GM18526 (cell line): ENCODE measurements around the gene RIC1.

ENCODE experiments used
- POLR2A ChIP-seq: IDR thresholded peaks from 3 replicates; pipeline ENCODE4 v1.6.1; 2011; ENCODE audit not compliant: insufficient read length; ENCODE audit errors: extremely low read depth

RIC1 gene

DNA sequence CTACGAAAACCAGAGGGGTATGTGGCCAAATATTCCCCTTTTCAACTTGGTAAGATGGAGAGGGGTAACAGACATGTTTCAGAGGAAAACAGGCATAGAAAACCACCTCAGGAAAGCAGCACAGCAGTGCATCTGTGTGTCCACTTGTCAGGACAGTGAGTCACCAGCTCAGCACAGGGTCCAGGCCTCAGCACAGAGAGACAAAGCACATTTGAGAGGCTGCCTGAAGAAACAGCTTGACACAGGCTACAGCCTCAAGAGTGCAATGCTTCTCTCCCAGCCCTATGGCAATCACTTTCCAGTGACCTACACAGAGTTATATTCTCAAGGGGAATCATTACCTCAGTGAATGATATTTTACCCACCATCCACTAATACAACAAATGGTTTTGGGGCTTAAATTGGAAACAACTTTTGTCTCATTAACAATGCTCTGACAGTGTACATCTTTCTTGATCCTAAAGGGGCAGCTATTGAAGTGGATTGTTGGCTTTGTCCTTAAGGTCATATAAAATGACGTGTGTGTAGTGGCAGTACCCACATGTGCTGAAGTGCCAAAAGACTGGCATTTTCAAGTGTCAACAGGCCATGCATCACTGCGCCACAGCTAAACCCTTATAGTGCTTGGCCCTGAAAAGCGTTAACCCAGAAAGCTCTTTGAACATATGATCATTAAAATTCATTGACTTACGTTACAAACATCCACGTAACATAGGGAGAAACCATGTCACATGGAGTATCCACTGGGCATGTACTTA is 157.6 kb downstream of the RIC1 start:
- TF ChIP-seq POLR2A, result no peak

DNA sequence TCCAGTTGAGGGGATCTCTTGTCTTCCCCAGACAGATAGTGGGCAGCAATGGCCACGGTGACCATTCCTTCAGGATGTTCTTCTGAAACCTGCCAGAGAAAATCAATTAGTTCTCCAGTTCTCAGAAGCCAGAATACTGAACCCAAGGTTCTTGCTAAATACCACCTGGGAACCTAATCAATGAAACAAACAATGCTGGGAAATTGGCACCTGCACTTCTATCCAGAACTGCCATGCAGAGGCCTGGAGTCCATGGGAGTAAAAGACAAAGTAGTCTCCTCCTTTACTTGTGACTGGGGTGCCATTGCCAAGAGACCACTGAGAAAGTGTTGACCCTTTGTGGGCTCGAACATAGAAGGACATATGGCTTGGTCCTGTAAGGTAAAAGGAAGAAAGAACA is 158.3 kb downstream of the RIC1 start:
- no peak for TF ChIP-seq POLR2A

DNA sequence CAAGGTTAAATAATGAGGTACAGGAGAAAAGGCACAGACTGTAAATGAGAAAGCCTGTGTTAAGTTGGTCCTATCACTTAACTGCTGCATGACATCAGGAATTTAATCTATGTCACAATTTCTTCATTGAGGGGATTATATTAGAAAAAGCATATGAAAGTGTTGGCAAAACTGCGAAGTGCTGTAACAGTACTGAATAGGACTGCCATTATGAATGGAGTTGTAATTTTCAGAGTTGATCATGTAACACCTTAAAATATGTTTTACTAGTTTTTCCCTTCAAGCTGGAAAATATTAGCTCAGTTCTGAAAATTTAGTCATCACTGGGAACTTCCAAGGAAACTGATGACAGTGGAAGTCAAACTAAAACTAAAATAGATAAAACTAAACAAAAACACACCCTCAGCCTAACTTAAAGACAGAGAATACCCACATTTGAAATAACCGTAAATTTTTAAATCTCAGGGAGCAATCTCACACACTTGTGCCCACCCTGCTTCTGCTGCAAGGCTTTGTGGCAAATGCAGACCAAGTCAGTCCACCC is 158.9 kb downstream of the RIC1 start:
- no peak for TF ChIP-seq POLR2A

DNA sequence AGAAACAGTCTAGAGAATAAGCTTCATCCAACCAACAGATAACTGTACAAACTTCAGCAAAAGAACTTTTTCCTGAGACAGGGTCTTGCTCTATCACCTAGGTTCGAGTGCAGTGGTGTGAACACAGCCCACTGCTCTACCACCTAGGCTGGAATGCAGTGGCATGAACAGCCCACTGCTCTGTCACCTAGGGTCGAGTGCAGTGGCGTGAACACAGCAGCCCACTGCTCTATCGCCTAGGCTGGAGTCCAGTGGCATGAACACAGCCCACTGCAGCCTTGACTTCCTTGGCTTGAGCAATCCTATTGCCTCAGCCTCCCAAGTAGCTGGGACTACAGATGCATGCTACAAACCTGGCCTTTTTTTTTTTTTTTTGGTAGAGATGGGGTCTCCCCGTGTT is 160.6 kb downstream of the RIC1 start:
- TF ChIP-seq POLR2A, result no peak

DNA sequence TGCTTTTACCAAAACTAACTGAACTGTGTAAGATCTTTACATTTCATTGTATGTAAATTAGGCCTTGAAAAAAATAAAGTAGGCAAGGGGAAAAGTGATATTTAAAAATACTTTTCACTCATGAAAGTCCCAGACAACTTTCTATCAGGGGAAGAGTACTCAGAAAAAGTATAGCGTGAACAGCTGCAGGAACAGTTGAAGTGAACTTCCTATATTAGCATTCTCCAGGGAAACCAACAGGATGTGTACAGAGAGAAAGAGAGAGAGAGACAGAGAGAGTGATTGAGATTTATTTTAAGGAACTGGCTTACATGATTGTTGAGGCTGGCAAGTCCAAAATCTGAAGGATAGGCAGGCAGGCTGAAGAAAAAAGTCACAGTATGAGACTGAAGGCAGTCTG is 162.0 kb downstream of the RIC1 start:
- TF ChIP-seq POLR2A, result no peak

DNA sequence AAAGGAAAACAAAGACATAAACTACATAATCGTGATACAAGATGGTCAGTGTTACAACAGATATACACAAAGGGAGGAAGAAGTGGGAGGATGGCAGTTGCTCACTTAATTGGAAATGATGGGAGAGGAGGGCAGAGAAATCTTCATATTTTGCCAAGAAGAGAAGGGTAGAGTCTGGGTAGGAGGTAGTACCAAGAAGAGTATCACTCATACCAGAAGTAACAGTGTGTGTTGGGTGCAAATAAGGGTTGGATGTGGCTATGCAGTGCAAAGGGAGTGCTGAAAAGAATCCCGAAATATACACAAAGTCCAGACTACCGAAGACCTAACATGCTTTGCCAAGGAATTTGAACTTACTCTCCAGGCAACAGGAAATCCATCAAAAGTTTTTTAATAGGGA is 163.0 kb downstream of the RIC1 start:
- TF ChIP-seq POLR2A, result no peak

DNA sequence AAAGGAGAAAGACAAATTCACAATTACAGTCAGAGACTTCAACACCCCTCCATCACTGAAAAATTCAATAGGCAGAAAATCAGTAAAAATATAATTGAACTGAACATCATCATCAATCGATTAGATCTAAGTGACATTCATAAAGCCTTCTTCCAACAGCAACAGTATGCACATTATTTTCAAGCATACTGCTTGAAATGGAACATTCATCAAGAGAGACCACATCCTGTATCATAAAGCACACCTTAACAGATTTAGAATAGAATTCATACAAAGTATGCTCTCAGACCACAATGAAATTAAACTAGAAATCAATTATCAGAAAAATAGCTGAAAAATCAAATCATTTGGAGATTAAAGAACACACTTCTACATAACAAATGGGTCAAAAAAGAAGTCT is 164.9 kb downstream of the RIC1 start:
- no peak for TF ChIP-seq POLR2A

DNA sequence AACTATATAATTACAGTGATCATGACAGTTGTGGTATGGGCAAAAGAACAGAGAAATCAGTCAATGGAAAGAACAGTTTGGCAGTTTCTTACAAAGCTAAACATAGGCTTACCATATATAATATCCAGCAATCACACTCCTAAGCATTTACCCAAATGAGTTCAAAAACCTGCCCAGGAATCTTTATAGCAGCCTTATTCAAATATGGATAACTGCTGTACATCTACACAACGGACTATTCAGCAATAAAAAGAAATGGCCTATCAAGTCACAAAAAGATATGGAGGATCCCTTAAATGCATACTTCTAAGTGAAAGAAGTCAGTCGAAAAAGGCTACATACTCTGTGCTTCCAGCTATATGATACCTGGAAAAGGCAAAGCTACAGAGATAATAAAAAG is 167.4 kb downstream of the RIC1 start:
- TF ChIP-seq POLR2A, result no peak

DNA sequence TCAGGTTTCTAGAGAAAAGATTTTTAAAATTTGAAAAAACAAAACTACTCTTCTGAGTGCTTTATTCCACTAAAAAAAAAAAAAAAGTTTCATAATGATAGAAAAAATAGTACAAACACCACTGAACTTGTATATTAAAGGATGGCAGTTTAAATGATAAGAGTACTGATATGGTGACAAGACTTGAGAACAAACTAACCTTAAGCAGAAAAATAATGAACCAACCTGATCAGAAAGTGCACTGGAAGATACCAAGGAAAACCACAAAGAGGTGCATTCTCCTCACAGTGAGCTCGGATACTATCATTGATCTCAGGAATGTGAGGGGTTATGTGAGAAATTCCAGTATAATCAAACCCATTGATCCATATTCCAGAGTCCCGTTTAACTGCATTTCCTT is 169.7 kb downstream of the RIC1 start:
- TF ChIP-seq POLR2A, result no peak

DNA sequence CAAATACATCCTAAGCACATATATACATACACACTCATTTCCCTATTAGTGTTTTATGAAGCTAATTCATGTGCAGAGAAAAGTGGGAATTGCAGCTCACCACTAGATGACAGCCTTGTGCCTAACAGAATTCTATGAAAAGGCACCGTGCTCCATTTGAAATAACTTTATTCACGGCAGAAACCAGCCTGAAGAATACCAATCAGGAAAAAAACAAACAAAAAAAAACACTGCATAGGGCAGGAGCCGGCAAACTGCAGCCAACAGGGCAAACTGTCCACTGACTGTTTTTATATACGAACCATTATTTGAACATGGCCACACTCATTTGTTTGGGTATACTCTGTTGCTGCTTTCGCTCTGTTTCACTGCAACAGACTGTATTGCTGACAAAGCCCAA is 170.4 kb downstream of the RIC1 start:
- no peak for TF ChIP-seq POLR2A

DNA sequence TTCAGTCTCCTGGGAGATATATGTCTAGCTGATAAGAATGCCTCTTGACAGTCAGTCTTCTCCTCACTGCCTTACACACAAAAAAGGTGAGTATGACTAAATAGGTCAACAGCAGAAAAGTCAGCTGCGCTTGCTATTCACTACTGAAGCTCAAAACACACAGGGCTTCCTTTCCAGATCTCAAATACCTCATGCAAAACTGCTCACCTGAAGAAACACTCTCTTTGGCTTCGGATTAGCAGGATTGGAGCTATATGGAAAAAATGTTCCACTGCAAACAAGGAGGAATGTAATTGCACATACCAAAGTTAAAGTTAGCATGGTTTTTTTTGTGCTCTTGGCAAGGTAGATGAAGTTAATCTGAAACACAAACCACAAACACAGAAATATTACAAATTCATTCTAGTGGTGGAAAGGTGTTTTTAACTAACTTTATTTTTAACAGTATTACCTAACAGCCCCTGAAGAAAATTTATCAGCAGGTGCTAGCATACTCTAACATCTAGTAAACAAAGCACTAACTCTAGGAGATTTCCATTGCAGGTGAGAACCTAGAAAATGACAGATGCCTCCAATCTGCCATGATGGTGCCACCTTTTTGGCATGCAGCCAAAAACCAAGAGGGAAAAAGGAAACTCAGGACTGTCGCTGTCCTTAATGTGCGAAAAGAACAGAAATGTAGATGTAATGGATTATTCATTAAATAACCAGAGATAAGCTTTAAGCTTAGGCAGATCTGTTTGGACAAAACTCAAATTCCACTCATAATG is 172.2 kb downstream of the RIC1 start:
- no peak for TF ChIP-seq POLR2A

DNA sequence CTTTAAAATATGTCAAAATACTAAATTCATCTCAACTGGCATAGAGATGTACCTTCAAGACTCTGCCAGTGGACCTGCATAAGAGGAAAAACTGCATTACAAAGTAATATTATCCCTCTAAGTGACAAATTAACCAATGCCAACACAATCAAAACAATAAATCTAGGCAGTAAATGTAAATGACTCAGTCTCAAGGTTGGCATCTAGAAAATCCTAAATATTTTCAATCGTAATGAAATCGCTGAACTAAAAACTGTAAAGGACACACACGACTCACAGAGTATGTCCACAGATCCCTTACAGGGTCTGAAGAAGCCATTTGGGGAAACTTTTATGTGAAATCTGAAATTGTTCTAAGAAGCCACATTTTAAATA is 172.8 kb downstream of the RIC1 start:
- TF ChIP-seq POLR2A, result no peak

DNA sequence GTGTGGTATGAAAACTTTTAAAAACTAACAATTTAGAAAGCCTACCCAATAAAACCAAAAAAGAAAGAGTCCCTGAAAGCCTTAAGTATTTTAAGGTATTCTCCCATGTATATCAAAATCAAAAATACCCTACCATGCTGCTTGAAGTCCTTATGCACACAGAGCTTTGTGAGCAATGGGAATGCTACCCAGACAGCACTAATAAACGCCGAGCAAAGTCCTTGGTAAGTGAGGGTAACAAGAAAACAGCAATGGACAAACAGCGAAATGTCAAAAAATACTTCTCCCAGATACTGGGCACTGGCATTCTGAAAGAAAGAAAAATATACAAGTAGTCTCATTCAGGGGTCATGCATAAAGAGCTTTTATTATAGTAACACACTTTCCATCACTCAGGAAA is 176.6 kb downstream of the RIC1 start:
- TF ChIP-seq POLR2A, result no peak

DNA sequence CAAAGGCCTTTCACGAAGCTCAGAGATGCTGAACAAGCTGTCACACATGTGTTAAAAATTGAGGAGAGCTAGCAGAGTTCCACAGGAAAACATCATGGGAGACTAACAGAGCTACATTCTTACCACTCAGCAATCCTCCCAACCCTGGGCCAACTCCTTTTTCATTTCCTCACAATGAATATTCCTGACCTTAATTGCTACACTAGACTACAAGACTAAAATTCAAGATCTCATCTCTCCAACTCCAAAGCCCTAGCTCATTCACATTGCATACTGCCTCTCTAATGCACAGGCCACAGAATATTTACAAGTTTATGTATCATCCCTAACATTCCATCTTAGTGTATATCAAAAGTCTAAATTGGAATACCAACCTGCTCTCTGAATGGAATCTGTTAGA is 182.8 kb downstream of the RIC1 start:
- TF ChIP-seq POLR2A, result no peak

DNA sequence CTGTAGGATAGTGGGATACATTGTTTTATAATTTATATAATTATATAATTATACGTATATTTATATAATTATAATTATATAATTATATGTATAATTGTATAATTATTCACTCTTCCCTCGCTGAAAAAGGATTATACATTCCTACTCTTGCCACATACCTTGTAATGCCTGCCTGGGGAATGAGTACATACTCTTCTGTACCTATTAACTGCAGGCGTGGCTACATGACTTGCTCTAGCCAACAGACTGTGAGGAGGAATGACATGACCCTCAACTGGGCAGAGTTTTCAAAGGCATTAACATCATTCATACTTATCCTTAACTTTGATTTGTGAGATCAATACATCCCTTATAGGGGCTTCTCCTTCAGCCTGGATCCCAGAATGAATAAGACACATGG is 184.9 kb downstream of the RIC1 start:
- no peak for TF ChIP-seq POLR2A

DNA sequence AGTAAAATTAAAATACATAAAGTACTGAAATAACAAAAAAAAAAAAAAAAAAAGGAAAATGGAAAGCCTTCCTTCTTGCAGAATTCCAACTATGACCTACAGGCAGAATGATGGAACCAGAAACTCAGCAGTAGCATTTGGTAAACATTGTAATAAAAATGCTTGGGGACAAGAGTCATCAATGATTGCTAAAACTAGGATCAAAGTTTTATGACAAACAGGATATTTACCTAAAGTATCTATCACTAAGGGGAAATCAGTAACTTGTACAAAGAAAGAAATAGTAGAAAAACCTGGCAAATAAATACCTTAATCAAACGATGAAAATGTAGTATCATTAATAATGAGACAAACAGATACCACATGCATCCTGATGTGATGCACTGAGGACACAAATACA is 186.6 kb downstream of the RIC1 start:
- TF ChIP-seq POLR2A, result no peak
